Neural crest cell (in vitro differentiated cells): ENCODE measurements around the gene DXO. TPM values are rescaled to one million over a fixed set of nuclear protein-coding genes. Genes with fewer than 3 reads are reported as not detected.
"Not testable (repeated sequence)": the region's sequence is repeated elsewhere in the genome, so short reads cannot be mapped to it uniquely, and the experiment has no call there.

Experiments used
- DNase-seq: peaks from one replicate; pipeline ENCODE4 v3.0.0; 2021; ENCODE audit warnings: low read depth, mixed read lengths, low spot score
- H3K27ac Mint-ChIP-seq: one replicate; pipeline ENCODE4 v1.8.0; 2021; ENCODE audit warnings: mild to moderate bottlenecking, mixed read lengths; ENCODE audit not compliant: unreplicated experiment
- H3K27me3 Mint-ChIP-seq: 2 replicates; pipeline ENCODE4 v1.8.0; 2021; ENCODE audit warnings: low read depth, mild to moderate bottlenecking, mixed read lengths
- H3K36me3 Mint-ChIP-seq: 2 replicates; pipeline ENCODE4 v1.8.0; 2021; ENCODE audit warnings: low read depth, mild to moderate bottlenecking, mixed read lengths
- H3K4me1 Mint-ChIP-seq: 2 replicates; pipeline ENCODE4 v1.8.0; 2021; ENCODE audit warnings: mixed read lengths
- H3K4me3 Mint-ChIP-seq: one replicate; pipeline ENCODE4 v1.8.0; 2021; ENCODE audit warnings: mild to moderate bottlenecking, mixed read lengths
- H3K9me3 Mint-ChIP-seq: 2 replicates; pipeline ENCODE4 v1.8.0; 2021; ENCODE audit warnings: mixed read lengths
- CTCF ChIP-seq: fragments of 200-600 bp; sonication (generic); conservative IDR thresholded peaks from 2 replicates; pipeline ENCODE4 v1.5.0; 2021; ENCODE audit warnings: antibody characterized with exemption, mild to moderate bottlenecking
- total RNA-seq: library from RNA; stranded (reverse); gene quantifications from 2 replicates; pipeline ENCODE4 v1.2.1, GENCODE V29; 2021

Gene DXO
- total RNA-seq, 1 donor from 2014 or later, result 26.6 TPM

DNA sequence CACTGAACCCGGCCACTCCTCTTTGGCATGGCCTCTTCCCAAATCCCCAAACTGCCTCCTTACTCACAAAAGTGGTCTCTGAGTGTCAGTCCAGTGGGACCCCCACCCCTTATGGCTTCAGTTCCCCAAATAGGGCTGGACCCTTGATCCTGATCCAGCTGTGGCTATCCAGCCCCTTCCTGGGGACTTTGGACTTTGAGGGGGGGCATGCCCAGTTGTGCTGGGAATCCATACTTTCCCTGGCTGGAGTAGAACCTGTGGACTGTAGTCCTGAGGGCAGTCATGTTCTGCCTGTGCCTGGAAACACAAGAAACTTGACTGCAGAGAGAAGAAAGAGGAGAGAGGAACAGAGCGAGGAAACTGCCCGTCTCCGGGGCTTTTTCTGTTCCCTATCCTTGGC is 32.5 kb upstream of the DXO start:
- not testable (repeated sequence) for H3K4me1 Mint-ChIP-seq, H3K27ac Mint-ChIP-seq, H3K4me3 Mint-ChIP-seq, DNase-seq, H3K9me3 Mint-ChIP-seq, H3K27me3 Mint-ChIP-seq, H3K36me3 Mint-ChIP-seq

DNA sequence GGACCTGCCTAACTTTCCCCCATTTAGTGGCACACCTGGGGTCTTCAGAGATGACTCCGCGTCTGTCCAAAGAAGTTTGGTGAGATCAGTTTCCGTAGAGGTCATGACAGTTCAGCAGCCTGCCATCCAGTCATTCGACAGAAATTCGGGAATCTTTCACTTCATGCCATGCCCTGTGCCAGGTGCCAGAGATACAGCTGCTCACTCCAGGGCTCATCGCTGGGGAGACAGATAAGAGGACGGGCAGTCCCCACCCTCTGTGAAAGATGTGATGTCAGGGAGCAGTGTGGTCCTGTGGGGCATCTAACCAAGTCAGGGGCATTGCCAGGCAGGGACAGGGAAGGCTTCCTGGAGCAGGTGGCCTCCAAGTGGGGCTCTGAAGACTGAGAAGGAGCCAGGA is 31.4 kb upstream of the DXO start:
- DNase-seq, H3K27ac Mint-ChIP-seq, H3K9me3 Mint-ChIP-seq, H3K36me3 Mint-ChIP-seq, H3K4me3 Mint-ChIP-seq, H3K27me3 Mint-ChIP-seq, H3K4me1 Mint-ChIP-seq: not testable (repeated sequence)

- H3K4me3 Mint-ChIP-seq, H3K36me3 Mint-ChIP-seq, H3K27me3 Mint-ChIP-seq, H3K9me3 Mint-ChIP-seq, H3K4me1 Mint-ChIP-seq, DNase-seq, H3K27ac Mint-ChIP-seq: not testable (repeated sequence)
These were observed 30.8 kb upstream of the DXO start for GRCh38 chr6:32002546-32003268.

DNA sequence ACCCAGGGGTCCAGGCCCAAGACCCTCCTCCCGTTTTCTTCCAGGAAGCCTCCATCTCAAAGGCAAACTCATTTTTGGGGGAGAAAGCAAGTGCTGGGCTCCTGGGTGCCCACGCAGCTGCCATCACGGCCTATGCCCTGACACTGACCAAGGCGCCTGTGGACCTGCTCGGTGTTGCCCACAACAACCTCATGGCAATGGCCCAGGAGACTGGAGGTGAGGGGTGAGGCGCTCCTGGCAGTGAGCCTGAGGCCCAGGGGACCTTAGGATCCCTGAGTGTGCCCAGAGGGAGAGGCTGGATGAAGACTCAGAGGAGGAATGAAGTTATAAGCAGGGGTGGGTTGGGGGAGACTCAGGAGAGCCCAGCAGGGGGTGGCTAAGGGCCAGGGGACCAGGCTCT is 24.4 kb upstream of the DXO start:
- not testable (repeated sequence) for DNase-seq, H3K36me3 Mint-ChIP-seq, H3K27ac Mint-ChIP-seq, H3K4me3 Mint-ChIP-seq, H3K4me1 Mint-ChIP-seq, H3K9me3 Mint-ChIP-seq, H3K27me3 Mint-ChIP-seq

GRCh38 chr6:31994421-31994820 is 22.5 kb upstream of the DXO start:
- H3K4me1 Mint-ChIP-seq, H3K27ac Mint-ChIP-seq, H3K36me3 Mint-ChIP-seq, DNase-seq, H3K27me3 Mint-ChIP-seq, H3K4me3 Mint-ChIP-seq, H3K9me3 Mint-ChIP-seq: not testable (repeated sequence)

GRCh38 chr6:31989363-31989762 is 17.4 kb upstream of the DXO start:
- H3K27ac Mint-ChIP-seq, H3K27me3 Mint-ChIP-seq, DNase-seq, H3K4me3 Mint-ChIP-seq, H3K4me1 Mint-ChIP-seq, H3K36me3 Mint-ChIP-seq, H3K9me3 Mint-ChIP-seq: not testable (repeated sequence)

- H3K9me3 Mint-ChIP-seq, DNase-seq, H3K27ac Mint-ChIP-seq, H3K27me3 Mint-ChIP-seq, H3K36me3 Mint-ChIP-seq, H3K4me3 Mint-ChIP-seq, H3K4me1 Mint-ChIP-seq: not testable (repeated sequence)
These were observed 9.8 kb upstream of the DXO start, which contains the start of gene C4A for GRCh38 chr6:31981744-31982143. TSS of gene C4A (plus strand) at chr6:31982057. CDS start at chr6:31982108, 51 bp downstream.

DNA sequence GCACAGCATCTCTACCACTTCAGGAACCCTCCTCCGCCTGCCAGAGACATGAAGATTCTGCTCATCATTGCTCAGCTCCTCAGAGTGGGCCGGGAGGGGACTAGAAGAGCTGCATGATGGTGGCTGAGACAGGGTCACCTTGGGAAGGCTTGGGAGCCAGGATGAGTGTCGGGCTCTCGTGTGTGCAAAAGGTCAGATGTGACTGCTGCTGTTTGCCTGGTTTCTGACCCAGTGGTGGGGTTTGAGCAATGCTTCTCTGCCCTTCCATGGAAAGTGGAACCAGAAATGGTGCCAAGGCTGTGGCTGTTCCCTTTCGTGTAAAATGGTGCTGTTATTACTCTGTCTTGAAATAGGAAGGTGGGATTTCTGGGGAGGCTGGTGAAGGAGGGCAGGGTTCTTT is 9.1 kb upstream of the DXO start:
- H3K36me3 Mint-ChIP-seq, H3K4me3 Mint-ChIP-seq, H3K9me3 Mint-ChIP-seq, H3K27me3 Mint-ChIP-seq, H3K4me1 Mint-ChIP-seq, DNase-seq, H3K27ac Mint-ChIP-seq: not testable (repeated sequence)

DNA sequence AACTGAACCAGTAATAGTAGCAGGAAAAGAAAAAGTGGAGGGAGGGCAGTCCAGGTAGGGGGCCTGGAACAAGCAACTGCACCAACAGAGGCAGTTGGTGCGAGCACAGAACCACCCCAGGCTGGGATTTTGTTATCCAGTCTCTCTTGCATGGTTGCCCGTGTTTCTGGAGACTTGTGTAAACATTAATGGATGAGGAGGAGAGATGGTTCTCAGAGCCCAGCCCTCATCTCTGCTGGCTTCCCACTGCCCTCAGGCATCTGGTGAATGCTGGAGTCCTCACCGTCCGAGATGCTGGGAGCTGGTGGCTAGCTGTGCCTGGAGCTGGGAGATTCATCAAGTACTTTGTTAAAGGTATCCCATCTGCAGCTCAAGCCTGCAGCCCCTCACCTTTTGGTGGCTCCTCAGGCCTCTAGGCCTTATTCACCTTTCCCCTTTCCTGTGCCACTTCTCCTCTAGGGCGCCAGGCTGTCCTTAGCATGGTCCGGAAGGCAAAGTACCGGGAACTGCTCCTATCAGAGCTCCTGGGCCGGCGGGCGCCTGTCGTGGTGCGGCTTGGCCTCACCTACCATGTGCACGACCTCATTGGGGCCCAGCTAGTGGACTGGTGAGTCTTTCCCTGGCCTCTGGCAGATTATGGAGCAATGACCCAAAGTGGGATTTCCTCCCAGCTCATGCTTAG is 8.4 kb upstream of the DXO start:
- not testable (repeated sequence) for H3K4me1 Mint-ChIP-seq, H3K27me3 Mint-ChIP-seq, DNase-seq, H3K9me3 Mint-ChIP-seq, H3K4me3 Mint-ChIP-seq, H3K36me3 Mint-ChIP-seq
- H3K27ac Mint-ChIP-seq, result peak overlapping the region; percentile 78

DNA sequence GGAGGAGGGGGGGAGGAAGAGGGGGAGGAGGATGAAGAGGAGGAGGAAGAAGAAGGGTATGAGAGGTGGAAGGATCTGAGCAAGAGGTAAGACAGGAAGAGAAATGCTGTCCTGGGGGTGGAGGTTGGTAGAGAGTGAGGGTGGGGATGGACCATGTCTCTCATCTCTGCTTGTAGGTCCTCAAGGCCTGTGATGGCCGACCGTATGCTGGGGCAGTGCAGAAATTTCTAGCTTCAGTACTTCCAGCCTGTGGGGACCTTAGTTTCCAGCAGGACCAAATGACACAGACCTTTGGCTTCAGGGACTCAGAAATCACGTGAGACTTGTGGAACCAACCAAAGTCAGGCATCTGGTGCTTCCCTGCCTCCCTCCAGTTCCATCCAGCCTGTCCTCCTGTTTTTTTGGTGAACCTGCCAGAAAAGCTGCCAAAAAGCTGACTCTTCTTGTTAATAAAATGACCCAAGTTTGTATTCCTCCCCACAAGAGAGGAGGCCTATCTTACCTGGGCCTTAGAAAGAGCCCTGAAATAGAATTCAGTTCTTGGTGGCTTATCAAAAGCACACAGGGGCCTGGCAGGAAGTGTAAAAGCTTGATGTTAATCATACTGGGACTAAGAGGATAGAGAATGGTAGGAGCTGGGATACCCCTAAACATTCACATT is 7.4 kb upstream of the DXO start:
- no peak for DNase-seq
- no peak overlapping the region for H3K4me3 Mint-ChIP-seq
- H3K27ac Mint-ChIP-seq, result no peak overlapping the region
- peaks cover 7% of the 10 kb centered on the region for H3K36me3 Mint-ChIP-seq
- no peak for TF ChIP-seq CTCF
- no peaks in the 10 kb centered on the region for H3K4me1 Mint-ChIP-seq
- no peaks in the 10 kb centered on the region for H3K27me3 Mint-ChIP-seq
- H3K9me3 Mint-ChIP-seq, result no peaks in the 10 kb centered on the region
